HL-60 (cell line): ENCODE results near the gene C2orf92.

Experiments
- DNase-seq, 2 experiments: peaks; one replicate each; pipeline ENCODE4 v3.0.0-alpha.2; 2010 to 2020; ENCODE audit warnings: low read depth in 1 of 2, low spot score in 1 of 2
- H3K27ac ChIP-seq: fragments of 250-450 bp; sonication (Bioruptor Pico); replicated peaks from 2 replicates; pipeline ENCODE4 v1.5.1; 2020; ENCODE audit warnings: mild to moderate bottlenecking, moderate library complexity
- H3K27me3 ChIP-seq: fragments of 250-450 bp; sonication (Bioruptor Pico); 2 replicates; pipeline ENCODE4 v1.5.1; 2021; ENCODE audit warnings: mild to moderate bottlenecking, moderate library complexity; ENCODE audit not compliant: insufficient read depth, poor library complexity, severe bottlenecking
- H3K4me3 ChIP-seq: replicated peaks from 2 replicates; pipeline ENCODE4 v1.5.1; 2011; ENCODE audit warnings: mild to moderate bottlenecking, control low read depth, low read length; ENCODE audit not compliant: insufficient read depth
- GABPA ChIP-seq: IDR thresholded peaks from 2 replicates; pipeline ENCODE4 v1.6.1; 2012; ENCODE audit warnings: low read depth
- POLR2AphosphoS5 ChIP-seq: IDR thresholded peaks from 2 replicates; pipeline ENCODE4 v1.6.1; 2012; ENCODE audit warnings: low read depth
- SPI1 ChIP-seq: IDR thresholded peaks from 2 replicates; pipeline ENCODE4 v1.6.1; 2012; ENCODE audit warnings: low read depth, mild to moderate bottlenecking, borderline replicate concordance
- TF ChIP-seq, protein P1 (sequence below): IDR thresholded peaks from one replicate; pipeline ENCODE4 v1.5.1; 2011; ENCODE audit warnings: low read length, control low read depth, inconsistent platforms; ENCODE audit not compliant: insufficient read depth
- TF ChIP-seq, protein P2 (sequence below): IDR thresholded peaks from 2 replicates; pipeline ENCODE4 v1.6.1; 2012; ENCODE audit warnings: low read depth; ENCODE audit not compliant: insufficient replicate concordance

C2orf92 gene

DNA sequence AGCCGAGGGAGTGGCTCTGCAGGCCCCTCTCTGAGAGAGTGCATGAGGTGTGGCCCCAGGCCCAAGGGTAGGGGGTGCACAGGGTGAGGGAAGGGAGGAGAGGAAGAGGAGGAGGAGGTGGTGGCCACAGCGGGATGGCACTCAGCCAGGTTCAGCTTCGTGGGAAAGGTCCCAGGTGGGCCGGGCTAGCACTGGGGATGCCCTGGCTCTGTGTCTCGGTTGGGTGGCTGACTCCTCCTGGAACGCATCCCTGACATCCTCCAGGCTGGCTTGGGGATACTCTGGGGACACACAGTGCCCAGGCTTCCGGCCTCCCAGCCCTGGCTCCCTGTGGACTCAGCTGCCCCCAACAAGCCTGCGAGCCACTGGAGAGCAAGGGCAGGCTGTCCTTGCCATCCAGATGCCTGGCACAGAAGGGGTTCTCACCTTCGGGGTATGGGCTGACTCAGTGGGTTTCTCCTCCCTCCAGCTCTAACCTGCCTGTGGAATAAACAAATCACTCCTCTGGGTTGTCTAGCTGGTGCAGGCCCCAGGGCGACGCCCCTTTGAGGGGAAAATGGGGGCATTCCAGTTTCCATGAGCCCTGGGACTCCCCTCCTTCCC lies 43.3 kb downstream of the C2orf92 start:
- Histone ChIP-seq H3K27ac (no peak overlapping the region), H3K4me3 (no peak overlapping the region), H3K27me3 (no peaks in the 10 kb centered on the region)
- TF ChIP-seq, protein P1, sequence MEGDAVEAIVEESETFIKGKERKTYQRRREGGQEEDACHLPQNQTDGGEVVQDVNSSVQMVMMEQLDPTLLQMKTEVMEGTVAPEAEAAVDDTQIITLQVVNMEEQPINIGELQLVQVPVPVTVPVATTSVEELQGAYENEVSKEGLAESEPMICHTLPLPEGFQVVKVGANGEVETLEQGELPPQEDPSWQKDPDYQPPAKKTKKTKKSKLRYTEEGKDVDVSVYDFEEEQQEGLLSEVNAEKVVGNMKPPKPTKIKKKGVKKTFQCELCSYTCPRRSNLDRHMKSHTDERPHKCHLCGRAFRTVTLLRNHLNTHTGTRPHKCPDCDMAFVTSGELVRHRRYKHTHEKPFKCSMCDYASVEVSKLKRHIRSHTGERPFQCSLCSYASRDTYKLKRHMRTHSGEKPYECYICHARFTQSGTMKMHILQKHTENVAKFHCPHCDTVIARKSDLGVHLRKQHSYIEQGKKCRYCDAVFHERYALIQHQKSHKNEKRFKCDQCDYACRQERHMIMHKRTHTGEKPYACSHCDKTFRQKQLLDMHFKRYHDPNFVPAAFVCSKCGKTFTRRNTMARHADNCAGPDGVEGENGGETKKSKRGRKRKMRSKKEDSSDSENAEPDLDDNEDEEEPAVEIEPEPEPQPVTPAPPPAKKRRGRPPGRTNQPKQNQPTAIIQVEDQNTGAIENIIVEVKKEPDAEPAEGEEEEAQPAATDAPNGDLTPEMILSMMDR = no peak
- TF ChIP-seq SPI1 = no peak
- no peak for TF ChIP-seq GABPA
- TF ChIP-seq POLR2AphosphoS5 = no peak
- TF ChIP-seq, protein P2, sequence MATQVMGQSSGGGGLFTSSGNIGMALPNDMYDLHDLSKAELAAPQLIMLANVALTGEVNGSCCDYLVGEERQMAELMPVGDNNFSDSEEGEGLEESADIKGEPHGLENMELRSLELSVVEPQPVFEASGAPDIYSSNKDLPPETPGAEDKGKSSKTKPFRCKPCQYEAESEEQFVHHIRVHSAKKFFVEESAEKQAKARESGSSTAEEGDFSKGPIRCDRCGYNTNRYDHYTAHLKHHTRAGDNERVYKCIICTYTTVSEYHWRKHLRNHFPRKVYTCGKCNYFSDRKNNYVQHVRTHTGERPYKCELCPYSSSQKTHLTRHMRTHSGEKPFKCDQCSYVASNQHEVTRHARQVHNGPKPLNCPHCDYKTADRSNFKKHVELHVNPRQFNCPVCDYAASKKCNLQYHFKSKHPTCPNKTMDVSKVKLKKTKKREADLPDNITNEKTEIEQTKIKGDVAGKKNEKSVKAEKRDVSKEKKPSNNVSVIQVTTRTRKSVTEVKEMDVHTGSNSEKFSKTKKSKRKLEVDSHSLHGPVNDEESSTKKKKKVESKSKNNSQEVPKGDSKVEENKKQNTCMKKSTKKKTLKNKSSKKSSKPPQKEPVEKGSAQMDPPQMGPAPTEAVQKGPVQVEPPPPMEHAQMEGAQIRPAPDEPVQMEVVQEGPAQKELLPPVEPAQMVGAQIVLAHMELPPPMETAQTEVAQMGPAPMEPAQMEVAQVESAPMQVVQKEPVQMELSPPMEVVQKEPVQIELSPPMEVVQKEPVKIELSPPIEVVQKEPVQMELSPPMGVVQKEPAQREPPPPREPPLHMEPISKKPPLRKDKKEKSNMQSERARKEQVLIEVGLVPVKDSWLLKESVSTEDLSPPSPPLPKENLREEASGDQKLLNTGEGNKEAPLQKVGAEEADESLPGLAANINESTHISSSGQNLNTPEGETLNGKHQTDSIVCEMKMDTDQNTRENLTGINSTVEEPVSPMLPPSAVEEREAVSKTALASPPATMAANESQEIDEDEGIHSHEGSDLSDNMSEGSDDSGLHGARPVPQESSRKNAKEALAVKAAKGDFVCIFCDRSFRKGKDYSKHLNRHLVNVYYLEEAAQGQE = no peak
- no peak for DNase-seq

DNA sequence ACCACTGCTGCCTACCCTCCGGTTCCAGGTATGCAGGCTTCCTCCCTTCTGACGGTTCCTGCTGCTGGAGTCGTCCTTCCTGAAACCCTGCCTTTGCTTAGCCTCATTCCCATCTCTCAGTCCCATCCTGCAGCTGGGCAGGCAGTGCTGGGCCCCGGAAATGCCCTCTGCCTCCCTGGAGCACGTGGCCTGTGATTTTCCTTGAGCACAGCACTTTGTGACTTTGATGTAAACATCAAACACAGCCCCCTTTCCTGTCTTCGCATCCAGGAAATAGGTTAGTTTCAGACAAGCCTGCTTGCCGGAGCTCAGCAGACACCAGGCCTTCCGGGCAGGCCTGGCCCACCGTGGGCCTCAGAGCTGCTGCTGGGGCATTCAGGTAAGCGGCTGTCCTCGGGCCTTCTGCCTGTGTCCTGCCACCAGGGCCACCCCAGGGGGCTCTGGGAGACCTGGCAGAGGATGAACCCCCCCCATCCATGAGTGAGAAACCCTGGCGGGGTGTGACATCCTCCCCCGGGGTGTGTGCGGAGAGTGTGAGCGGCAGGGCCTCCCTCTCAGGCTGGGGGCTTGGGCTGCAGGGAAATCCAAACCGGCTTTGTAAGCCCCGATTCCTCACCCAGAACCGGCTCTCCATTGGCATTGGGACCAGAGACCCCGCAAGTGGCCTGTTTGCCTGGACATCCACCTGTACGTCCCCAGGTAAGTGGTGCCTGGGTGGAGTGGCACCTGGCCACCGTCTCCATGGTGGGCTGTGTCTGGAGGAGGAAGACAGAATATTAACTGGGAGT lies 44.0 kb downstream of the C2orf92 start, which contains the start of gene ZAP70:
TSS of gene ZAP70 (plus strand) at position 281 of the 788 bp plus-strand sequence. CDS start 10,461 bp downstream, outside the sequence.
- Histone ChIP-seq H3K27me3 (no peaks in the 10 kb centered on the region), H3K27ac (no peak within 1 kb of the TSS), H3K4me3 (no peak within 1 kb of the TSS)
- no peak for DNase-seq
- TF ChIP-seq GABPA = no peak
- TF ChIP-seq, protein P1 = no peak
- TF ChIP-seq POLR2AphosphoS5 = no peak
- TF ChIP-seq SPI1 = no peak
- TF ChIP-seq, protein P2 = no peak

DNA sequence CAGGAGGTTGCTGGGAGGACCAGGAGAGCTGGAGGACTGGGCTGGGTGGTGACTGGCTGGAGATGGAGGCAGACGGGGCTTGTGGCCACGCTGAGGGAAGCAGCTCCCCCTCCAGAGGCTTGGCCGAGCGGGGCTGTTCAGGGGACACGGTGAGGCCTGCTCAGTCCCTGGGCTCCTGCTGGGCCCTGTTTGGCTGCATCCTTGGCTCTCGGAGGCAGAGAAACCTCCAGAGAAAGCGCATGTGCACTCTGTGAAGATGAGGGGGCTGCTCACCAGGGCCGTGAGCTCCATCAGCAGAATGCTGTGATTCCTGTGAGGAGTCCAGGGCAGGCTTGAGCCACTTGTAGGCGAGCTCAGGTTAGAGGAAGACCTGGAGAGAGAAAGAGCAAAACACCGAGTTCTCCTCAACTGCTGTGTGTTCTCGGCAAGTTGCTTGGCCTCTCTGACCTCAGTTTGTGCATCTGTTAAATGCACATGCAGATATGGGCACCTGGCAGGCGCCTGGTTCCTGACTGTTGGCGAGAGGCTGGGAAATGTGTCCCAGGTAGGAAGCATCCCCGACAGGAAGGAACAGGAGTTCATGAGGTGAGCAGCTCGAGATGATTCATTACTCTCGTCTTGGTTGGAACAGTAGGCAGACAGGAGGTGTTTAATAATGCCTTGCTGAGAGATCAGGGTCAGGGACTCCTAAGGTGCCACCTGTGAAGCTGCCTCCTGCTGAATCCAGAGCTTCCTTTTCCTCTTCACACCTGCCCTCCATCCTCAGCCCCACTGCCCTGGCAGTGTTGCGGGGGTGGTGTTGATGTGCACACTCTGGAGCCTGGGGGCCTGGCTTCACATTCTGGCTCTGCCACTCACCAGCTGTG lies 44.8 kb downstream of the C2orf92 start:
- no peak for DNase-seq
- Histone ChIP-seq H3K4me3 (no peak overlapping the region), H3K27ac (no peak overlapping the region), H3K27me3 (no peaks in the 10 kb centered on the region)
- TF ChIP-seq SPI1 (no peak), GABPA (no peak)
- TF ChIP-seq, protein P2 = no peak
- TF ChIP-seq, protein P1 = no peak
